Fibroblast of lung (primary cell): ENCODE measurements around the gene WHRN. TPM values are rescaled to one million over a fixed set of nuclear protein-coding genes. Genes with fewer than 3 reads are reported as not detected.

Experiments used
- DNase-seq, 2 donors: peaks; one replicate each; pipeline versions ENCODE4 v3.0.0 to v3.0.0-alpha.2; 2010; ENCODE audit warnings: low read depth in 2 of 2
- H2AFZ ChIP-seq: 2 replicates; pipeline ENCODE4 v1.5.1; 2012; ENCODE audit warnings: low read length, control low read depth, inconsistent platforms
- H3K27ac ChIP-seq: 2 replicates; pipeline ENCODE4 v1.5.1; 2011; ENCODE audit warnings: low read length, control low read depth; ENCODE audit not compliant: insufficient read depth
- H3K27me3 ChIP-seq: 2 replicates; pipeline ENCODE4 v1.5.1; 2011; ENCODE audit warnings: mild to moderate bottlenecking, low read length; ENCODE audit not compliant: control insufficient read depth, insufficient read depth
- H3K36me3 ChIP-seq: 2 replicates; pipeline ENCODE4 v1.5.1; 2011; ENCODE audit warnings: low read length; ENCODE audit not compliant: control insufficient read depth, insufficient read depth
- H3K4me1 ChIP-seq: 2 replicates; pipeline ENCODE4 v1.5.1; 2011; ENCODE audit warnings: low read length; ENCODE audit not compliant: control insufficient read depth, insufficient read depth; ENCODE audit errors: extremely low read depth
- H3K4me2 ChIP-seq: 2 replicates; pipeline ENCODE4 v1.5.1; 2011; ENCODE audit warnings: low read length, control low read depth; ENCODE audit not compliant: insufficient read depth; ENCODE audit errors: extremely low read depth
- H3K4me3 ChIP-seq, 4 experiments: fragments of 200-600 bp in 1 of 4; sonication (generic) in 1 of 4; replicated peaks in 1 of 4; 2 replicates each; pipeline ENCODE4 v1.5.1; 2011 to 2016; ENCODE audit warnings: low read length in 4 of 4, low read depth in 3 of 4, mild to moderate bottlenecking in 3 of 4, control low read depth in 2 of 4, inconsistent platforms in 1 of 4, mixed read lengths in 1 of 4; ENCODE audit not compliant: insufficient read depth in 1 of 4; ENCODE audit errors: control extremely low read depth in 1 of 4
- H3K79me2 ChIP-seq: 2 replicates; pipeline ENCODE4 v1.5.1; 2012; ENCODE audit warnings: mild to moderate bottlenecking, low read length, inconsistent platforms; ENCODE audit not compliant: control insufficient read depth, insufficient read depth
- H3K9ac ChIP-seq: 2 replicates; pipeline ENCODE4 v1.5.1; 2011; ENCODE audit warnings: mild to moderate bottlenecking, low read length, control low read depth; ENCODE audit not compliant: insufficient read depth
- H3K9me3 ChIP-seq: 2 replicates; pipeline ENCODE4 v1.5.1; 2012; ENCODE audit warnings: low read depth, low read length; ENCODE audit not compliant: control insufficient read depth, insufficient read depth
- H4K20me1 ChIP-seq: 2 replicates; pipeline ENCODE4 v1.5.1; 2011; ENCODE audit warnings: low read length; ENCODE audit not compliant: control insufficient read depth, insufficient read depth; ENCODE audit errors: extremely low read depth
- CTCF ChIP-seq, 2 donors: IDR thresholded peaks in 1 of 2; conservative IDR thresholded peaks in 1 of 2; 1 replicate in 1 of 2; 2 replicates in 1 of 2; pipeline ENCODE4 v1.5.1; 2011 to 2012; ENCODE audit warnings: low read length in 2 of 2, control low read depth in 1 of 2, inconsistent platforms in 1 of 2, low read depth in 1 of 2, mild to moderate bottlenecking in 1 of 2
- EZH2 ChIP-seq: IDR thresholded peaks from 2 replicates; pipeline ENCODE4 v1.5.1; 2012; ENCODE audit warnings: low read length, control low read depth, mild to moderate bottlenecking; ENCODE audit errors: missing control alignments
- polyA plus RNA-seq, 2 donors: library from polyadenylated mRNA; depleted of rRNA in 1 of 2; stranded (reverse) in 1 of 2; unstranded in 1 of 2; fragments of >200 nt; gene quantifications; 2 replicates each; pipeline ENCODE4 v1.2.1, GENCODE V29; 2011 to 2012; ENCODE audit warnings: missing spikeins in 1 of 2
- total RNA-seq: library from RNA; depleted of rRNA; stranded (reverse); fragments of >200 nt; gene quantifications from 2 replicates; pipeline ENCODE4 v1.2.1, GENCODE V29; 2014

Gene WHRN
- total and polyA plus RNA-seq, 2 donors (not counting 1 experiment from before 2014, with no cell fraction given), result 0.16 to 1.8 TPM

- Histone ChIP-seq H3K79me2 (no peaks in the 10 kb centered on the region), H3K9ac (no peak overlapping the region), H3K27ac (no peak overlapping the region), H4K20me1 (no peaks in the 10 kb centered on the region), H3K4me2 (no peak overlapping the region), H3K4me3 (no peak overlapping the region), H3K4me1 (peaks cover 10% of the 10 kb centered on the region), H3K36me3 (peaks cover 16% of the 10 kb centered on the region), H3K9me3 (no peaks in the 10 kb centered on the region), H2AFZ (no peak overlapping the region), H3K27me3 (no peaks in the 10 kb centered on the region)
- no peak for TF ChIP-seq EZH2
- TF ChIP-seq CTCF (conservative IDR thresholded peaks at IDR 0.05 in 1 of 2, IDR thresholded peaks at IDR 0.05 in 1 of 2; ENCODE audit: low read depth in 1 of 2, low read length in 2 of 2), result no peak
- DNase-seq, result no peak
Measured at GRCh38 chr9:114362394-114362793, 142.9 kb downstream of the WHRN start.

- TF ChIP-seq CTCF (conservative IDR thresholded peaks at IDR 0.05 in 1 of 2, IDR thresholded peaks at IDR 0.05 in 1 of 2; ENCODE audit: low read depth in 1 of 2, low read length in 2 of 2), result no peak
- TF ChIP-seq EZH2, result no peak
- no peaks in the 10 kb centered on the region for H3K79me2 ChIP-seq
- no peak overlapping the region for H3K4me3 ChIP-seq
- no peaks in the 10 kb centered on the region for H4K20me1 ChIP-seq
- peaks cover 22% of the 10 kb centered on the region for H3K36me3 ChIP-seq
- H3K27ac ChIP-seq, result no peak overlapping the region
- H3K9me3 ChIP-seq, result no peaks in the 10 kb centered on the region
- H3K9ac ChIP-seq, result no peak overlapping the region
- no peak overlapping the region for H3K4me2 ChIP-seq
- H2AFZ ChIP-seq, result no peak overlapping the region
- no peak for DNase-seq
- H3K27me3 ChIP-seq, result no peaks in the 10 kb centered on the region
- H3K4me1 ChIP-seq, result peaks cover 7% of the 10 kb centered on the region
Measured at GRCh38 chr9:114361542-114361941, 143.7 kb downstream of the WHRN start.

- Histone ChIP-seq H3K4me1 (peaks cover 6% of the 10 kb centered on the region), H2AFZ (no peak overlapping the region), H3K27me3 (no peaks in the 10 kb centered on the region), H3K36me3 (peaks cover 22% of the 10 kb centered on the region), H3K4me3 (no peak overlapping the region), H3K79me2 (no peaks in the 10 kb centered on the region), H3K9ac (no peak overlapping the region), H3K9me3 (no peaks in the 10 kb centered on the region), H4K20me1 (no peaks in the 10 kb centered on the region), H3K4me2 (no peak overlapping the region), H3K27ac (no peak overlapping the region)
- no peak for TF ChIP-seq EZH2
- no peak for TF ChIP-seq CTCF (conservative IDR thresholded peaks at IDR 0.05 in 1 of 2, IDR thresholded peaks at IDR 0.05 in 1 of 2; ENCODE audit: low read depth in 1 of 2, low read length in 2 of 2)
- DNase-seq, result no peak
Measured at GRCh38 chr9:114359801-114360200, 145.5 kb downstream of the WHRN start.
